ENCODE results near the gene LMAN1L.

LMAN1L gene

GRCh38 chr15:74807282-74807681, 5.4 kb upstream of the LMAN1L start:
- H3K27me3 ChIP-seq (ENCODE audit: insufficient read depth, poor library complexity, severe bottlenecking): no peaks in the 10 kb centered on the region
- TF ChIP-seq CTCF (IDR thresholded peaks at IDR 0.05; ENCODE audit: poor library complexity, severe bottlenecking): no peak
- H3K4me1 ChIP-seq (ENCODE audit: insufficient read depth, poor library complexity, severe bottlenecking): peaks cover 21% of the 10 kb centered on the region
- ATAC-seq (ENCODE audit: low read depth) (no peak), DNase-seq (ENCODE audit: low spot score) (no peak)
- H3K36me3 ChIP-seq (ENCODE audit: low read depth): peaks cover 14% of the 10 kb centered on the region
- peak overlapping the region; percentile 31 for H3K27ac ChIP-seq (ENCODE audit: poor library complexity, severe bottlenecking)
- no peak overlapping the region for H3K4me3 ChIP-seq (ENCODE audit: severe bottlenecking)
- no peaks in the 10 kb centered on the region for H3K9me3 ChIP-seq (ENCODE audit: severe bottlenecking)

GRCh38 chr15:74808078-74808839, 4.4 kb upstream of the LMAN1L start:
- H3K4me1 ChIP-seq (ENCODE audit: insufficient read depth, poor library complexity, severe bottlenecking): peaks cover 21% of the 10 kb centered on the region
- H3K27ac ChIP-seq (ENCODE audit: poor library complexity, severe bottlenecking): peak overlapping the region; percentile 31
- no peaks in the 10 kb centered on the region for H3K27me3 ChIP-seq (ENCODE audit: insufficient read depth, poor library complexity, severe bottlenecking)
- no peak overlapping the region for H3K4me3 ChIP-seq (ENCODE audit: severe bottlenecking)
- H3K9me3 ChIP-seq (ENCODE audit: severe bottlenecking): no peaks in the 10 kb centered on the region
- H3K36me3 ChIP-seq (ENCODE audit: low read depth): peaks cover 6% of the 10 kb centered on the region
- ATAC-seq (ENCODE audit: low read depth) (peak; percentile 56), DNase-seq (ENCODE audit: low spot score) (no peak)
- TF ChIP-seq CTCF (IDR thresholded peaks at IDR 0.05; ENCODE audit: poor library complexity, severe bottlenecking): no peak

GRCh38 chr15:74808840-74809229, 3.8 kb upstream of the LMAN1L start:
- no peak for ATAC-seq (ENCODE audit: low read depth)
- no peak overlapping the region for H3K4me3 ChIP-seq (ENCODE audit: severe bottlenecking)
- H3K36me3 ChIP-seq (ENCODE audit: low read depth): peaks cover 4% of the 10 kb centered on the region; the same call in 1 of the 2 replicates
- TF ChIP-seq CTCF (IDR thresholded peaks at IDR 0.05; ENCODE audit: poor library complexity, severe bottlenecking): no peak
- peaks cover 21% of the 10 kb centered on the region for H3K4me1 ChIP-seq (ENCODE audit: insufficient read depth, poor library complexity, severe bottlenecking)
- peak overlapping the region; percentile 31 for H3K27ac ChIP-seq (ENCODE audit: poor library complexity, severe bottlenecking)
- DNase-seq (ENCODE audit: low spot score): no peak
- no peaks in the 10 kb centered on the region for H3K9me3 ChIP-seq (ENCODE audit: severe bottlenecking)
- H3K27me3 ChIP-seq (ENCODE audit: insufficient read depth, poor library complexity, severe bottlenecking): no peaks in the 10 kb centered on the region

- Histone ChIP-seq H3K27me3 (ENCODE audit: insufficient read depth, poor library complexity, severe bottlenecking) (no peaks in the 10 kb centered on the region), H3K27ac (ENCODE audit: poor library complexity, severe bottlenecking) (peak overlapping the region; percentile 31), H3K9me3 (ENCODE audit: severe bottlenecking) (no peaks in the 10 kb centered on the region), H3K4me1 (ENCODE audit: insufficient read depth, poor library complexity, severe bottlenecking) (peaks cover 21% of the 10 kb centered on the region), H3K4me3 (ENCODE audit: severe bottlenecking) (no peak overlapping the region), H3K36me3 (ENCODE audit: low read depth) (no peaks in the 10 kb centered on the region; the same call in 1 of the 2 replicates)
- TF ChIP-seq CTCF (IDR thresholded peaks at IDR 0.05; ENCODE audit: poor library complexity, severe bottlenecking): no peak
- DNase-seq (ENCODE audit: low spot score): no peak
- ATAC-seq (ENCODE audit: low read depth): no peak
These were observed 3.4 kb upstream of the LMAN1L start for GRCh38 chr15:74809242-74809641.

GRCh38 chr15:74809956-74810355, 2.7 kb upstream of the LMAN1L start:
- DNase-seq (ENCODE audit: low spot score) (no peak), ATAC-seq (ENCODE audit: low read depth) (peak; percentile 43)
- no peak for TF ChIP-seq CTCF (IDR thresholded peaks at IDR 0.05; ENCODE audit: poor library complexity, severe bottlenecking)
- Histone ChIP-seq H3K27me3 (ENCODE audit: insufficient read depth, poor library complexity, severe bottlenecking) (no peaks in the 10 kb centered on the region), H3K4me3 (ENCODE audit: severe bottlenecking) (no peak overlapping the region), H3K4me1 (ENCODE audit: insufficient read depth, poor library complexity, severe bottlenecking) (peaks cover 21% of the 10 kb centered on the region), H3K36me3 (ENCODE audit: low read depth) (no peaks in the 10 kb centered on the region), H3K9me3 (ENCODE audit: severe bottlenecking) (no peaks in the 10 kb centered on the region), H3K27ac (ENCODE audit: poor library complexity, severe bottlenecking) (peak overlapping the region; percentile 27)

Data from RWPE2 (cell line).